GM12891 (cell line): ENCODE results near the gene SEBOX.

Experiments used
- POLR2A ChIP-seq: IDR thresholded peaks from 2 replicates; pipeline ENCODE4 v1.6.1; 2011; ENCODE audit warnings: low read depth, low read length, control low read depth
- POLR2AphosphoS5 ChIP-seq: IDR thresholded peaks from 2 replicates; pipeline ENCODE4 v1.6.1; 2011; ENCODE audit warnings: low read depth, low read length, control low read depth
- POU2F2 ChIP-seq: IDR thresholded peaks from 2 replicates; pipeline ENCODE4 v1.6.1; 2011; ENCODE audit warnings: low read depth, mild to moderate bottlenecking, control low read depth, low read length, moderate library complexity

DNA sequence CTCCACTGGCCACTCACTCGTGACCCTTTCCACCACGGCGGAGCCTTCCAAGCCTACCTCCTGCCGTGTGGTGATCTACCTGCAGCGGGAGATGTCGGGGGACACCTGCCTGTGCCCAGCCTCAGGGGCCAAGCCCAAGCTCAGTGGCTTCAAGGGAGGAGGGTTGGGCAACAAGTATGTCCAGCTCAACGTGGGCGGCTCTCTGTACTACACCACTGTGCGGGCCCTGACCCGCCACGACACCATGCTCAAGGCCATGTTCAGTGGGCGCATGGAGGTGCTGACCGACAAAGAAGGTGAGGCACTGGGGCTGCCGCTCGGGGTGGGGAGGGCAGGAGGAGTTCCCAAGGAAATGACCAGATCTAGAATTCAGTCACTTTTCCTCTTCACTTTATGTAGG lies 25.6 kb downstream of the SEBOX start:
- TF ChIP-seq POLR2AphosphoS5 (no peak), POLR2A (no peak), POU2F2 (no peak)
